Muscle of leg (tissue), 11 donors: ENCODE measurements around the gene SCN9A. TPM values are rescaled to one million over a fixed set of nuclear protein-coding genes. Genes with fewer than 3 reads are reported as not detected.
A peak's percentile ranks its signal among the peaks of the same experiment; 100 is the strongest.
"Not testable (repeated sequence)": the region's sequence is repeated elsewhere in the genome, so short reads cannot be mapped to it uniquely, and the experiment has no call there.

Source experiments
- DNase-seq: peaks from one replicate; pipeline ENCODE4 v3.0.0; 2013
- H3K27ac ChIP-seq: one replicate; pipeline ENCODE4 v1.5.1; 2013; ENCODE audit warnings: mild to moderate bottlenecking, low read length, control low read depth
- H3K27me3 ChIP-seq: one replicate; pipeline ENCODE4 v1.6.1; 2013; ENCODE audit warnings: low read length; ENCODE audit not compliant: control insufficient read depth, insufficient read depth
- H3K36me3 ChIP-seq: one replicate; pipeline ENCODE4 v1.6.1; 2013; ENCODE audit warnings: low read length; ENCODE audit not compliant: control insufficient read depth, insufficient read depth
- H3K4me1 ChIP-seq: one replicate; pipeline ENCODE4 v1.6.1; 2013; ENCODE audit warnings: low read length; ENCODE audit not compliant: control insufficient read depth, insufficient read depth
- H3K4me3 ChIP-seq: one replicate; pipeline ENCODE4 v1.5.1; 2013; ENCODE audit warnings: low read length, control low read depth
- H3K9me3 ChIP-seq: replicated peaks from 2 replicates; pipeline ENCODE4 v1.6.1; 2013; ENCODE audit warnings: low read depth, low read length; ENCODE audit not compliant: control insufficient read depth
- WGBS: methylation state at CpG from one replicate; pipeline ENCODE4 v1.1.5; 2013; ENCODE audit warnings: missing lambda C conversion rate; ENCODE audit not compliant: insufficient coverage; 5-methylcytosine and 5-hydroxymethylcytosine counted together
- polyA plus RNA-seq, 8 donors: library from polyadenylated mRNA; unstranded; fragments of 120-200 nt; gene quantifications; one replicate each; pipeline versions ENCODE4 v1.2.1 to v1.2.3, GENCODE V29; 2013; ENCODE audit warnings: inconsistent platforms in 1 of 8, low replicate concordance in 1 of 8; ENCODE audit not compliant: insufficient read length in 8 of 8, insufficient read depth in 1 of 8
- total RNA-seq: library from RNA; stranded (reverse); fragments of 120-200 nt; gene quantifications from one replicate; pipeline ENCODE4 v1.2.4, GENCODE V29; 2013

The SCN9A gene
- total and polyA plus RNA-seq, 9 donors: 3.0 to 5.8 (median 3.9) TPM

GRCh38 chr2:166312863-166313262 is 62.9 kb downstream of the SCN9A start:
- not testable (repeated sequence) for H3K27ac ChIP-seq, H3K4me1 ChIP-seq, H3K27me3 ChIP-seq, H3K4me3 ChIP-seq, H3K36me3 ChIP-seq, DNase-seq, H3K9me3 ChIP-seq
- WGBS: no CpG with 5 or more reads among the region's 2 CpGs

- H3K4me1 ChIP-seq: no peaks in the 10 kb centered on the region
- DNase-seq: peak; percentile 63
- no peak overlapping the region for H3K27ac ChIP-seq
- H3K4me3 ChIP-seq: no peak overlapping the region
- no peaks in the 10 kb centered on the region for H3K27me3 ChIP-seq
- no CpG with 5 or more reads among the region's 3 CpGs for WGBS
- H3K36me3 ChIP-seq: no peaks in the 10 kb centered on the region
- no peaks in the 10 kb centered on the region for H3K9me3 ChIP-seq
Measured at GRCh38 chr2:166307326-166307725, 68.4 kb downstream of the SCN9A start.

GRCh38 chr2:166304656-166305055 is 71.1 kb downstream of the SCN9A start:
- Histone ChIP-seq H3K36me3 (no peaks in the 10 kb centered on the region), H3K4me3 (no peak overlapping the region), H3K27ac (no peak overlapping the region), H3K27me3 (no peaks in the 10 kb centered on the region), H3K4me1 (no peaks in the 10 kb centered on the region), H3K9me3 (no peaks in the 10 kb centered on the region)
- no peak for DNase-seq
- no CpG with 5 or more reads among the region's 1 CpG for WGBS

GRCh38 chr2:166302036-166302435 is 73.7 kb downstream of the SCN9A start:
- DNase-seq: no peak
- Histone ChIP-seq H3K27me3 (no peaks in the 10 kb centered on the region), H3K27ac (no peak overlapping the region), H3K36me3 (no peaks in the 10 kb centered on the region), H3K4me1 (no peaks in the 10 kb centered on the region), H3K9me3 (no peaks in the 10 kb centered on the region), H3K4me3 (no peak overlapping the region)
- WGBS: no CpG with 5 or more reads among the region's 3 CpGs

- no peaks in the 10 kb centered on the region for H3K36me3 ChIP-seq
- H3K27ac ChIP-seq: no peak overlapping the region
- no peaks in the 10 kb centered on the region for H3K27me3 ChIP-seq
- no peaks in the 10 kb centered on the region for H3K9me3 ChIP-seq
- no peaks in the 10 kb centered on the region for H3K4me1 ChIP-seq
- no peak overlapping the region for H3K4me3 ChIP-seq
- WGBS: 14% methylated on average over 1 of the region's 2 CpGs
- peak; percentile 51 for DNase-seq
Measured at GRCh38 chr2:166297951-166298350, 77.8 kb downstream of the SCN9A start.

GRCh38 chr2:166293984-166294383 is 81.8 kb downstream of the SCN9A start:
- H3K36me3 ChIP-seq: no peaks in the 10 kb centered on the region
- DNase-seq: no peak
- H3K4me1 ChIP-seq: no peaks in the 10 kb centered on the region
- no peak overlapping the region for H3K4me3 ChIP-seq
- no peaks in the 10 kb centered on the region for H3K9me3 ChIP-seq
- H3K27me3 ChIP-seq: no peaks in the 10 kb centered on the region
- H3K27ac ChIP-seq: no peak overlapping the region
- WGBS: no CpG with 5 or more reads among the region's 1 CpG

- Histone ChIP-seq H3K27me3 (no peaks in the 10 kb centered on the region), H3K27ac (no peak overlapping the region), H3K9me3 (no peaks in the 10 kb centered on the region), H3K36me3 (no peaks in the 10 kb centered on the region), H3K4me1 (no peaks in the 10 kb centered on the region), H3K4me3 (no peak overlapping the region)
- DNase-seq: no peak
Measured at GRCh38 chr2:166285215-166285614, 90.5 kb downstream of the SCN9A start.

- Histone ChIP-seq H3K36me3 (no peaks in the 10 kb centered on the region), H3K27ac (no peak overlapping the region), H3K4me1 (no peaks in the 10 kb centered on the region), H3K9me3 (no peaks in the 10 kb centered on the region), H3K4me3 (no peak overlapping the region), H3K27me3 (no peaks in the 10 kb centered on the region)
- no peak for DNase-seq
- WGBS: 90% methylated on average over 8 of the region's 9 CpGs
Measured at GRCh38 chr2:166284359-166284758, 91.4 kb downstream of the SCN9A start.

- H3K27me3 ChIP-seq: no peaks in the 10 kb centered on the region
- no peaks in the 10 kb centered on the region for H3K9me3 ChIP-seq
- H3K27ac ChIP-seq: no peak overlapping the region
- no peak overlapping the region for H3K4me3 ChIP-seq
- H3K4me1 ChIP-seq: no peaks in the 10 kb centered on the region
- no peak for DNase-seq
- H3K36me3 ChIP-seq: no peaks in the 10 kb centered on the region
Measured at GRCh38 chr2:166282154-166282553, 93.6 kb downstream of the SCN9A start.

GRCh38 chr2:166278856-166279255 is 96.9 kb downstream of the SCN9A start:
- no peaks in the 10 kb centered on the region for H3K36me3 ChIP-seq
- no peak overlapping the region for H3K27ac ChIP-seq
- no peaks in the 10 kb centered on the region for H3K9me3 ChIP-seq
- no CpG with 5 or more reads among the region's 4 CpGs for WGBS
- DNase-seq: no peak
- no peaks in the 10 kb centered on the region for H3K4me1 ChIP-seq
- H3K27me3 ChIP-seq: no peaks in the 10 kb centered on the region
- H3K4me3 ChIP-seq: no peak overlapping the region

- Histone ChIP-seq H3K27me3 (no peaks in the 10 kb centered on the region), H3K4me3 (no peak overlapping the region), H3K4me1 (no peaks in the 10 kb centered on the region), H3K9me3 (no peaks in the 10 kb centered on the region), H3K27ac (no peak overlapping the region), H3K36me3 (no peaks in the 10 kb centered on the region)
- DNase-seq: no peak
- no CpG with 5 or more reads among the region's 6 CpGs for WGBS
Measured at GRCh38 chr2:166270376-166270775, 105.4 kb downstream of the SCN9A start.
